ENCODE results near the gene LGR6. TPM values are rescaled to one million over a fixed set of nuclear protein-coding genes. Genes with fewer than 3 reads are reported as not detected.
"Not testable (repeated sequence)": the region's sequence is repeated elsewhere in the genome, so short reads cannot be mapped to it uniquely, and the experiment has no call there.

LGR6 gene
- total RNA-seq, 2 donors from 2014 or later: 5.8 to 5.9 TPM

DNA sequence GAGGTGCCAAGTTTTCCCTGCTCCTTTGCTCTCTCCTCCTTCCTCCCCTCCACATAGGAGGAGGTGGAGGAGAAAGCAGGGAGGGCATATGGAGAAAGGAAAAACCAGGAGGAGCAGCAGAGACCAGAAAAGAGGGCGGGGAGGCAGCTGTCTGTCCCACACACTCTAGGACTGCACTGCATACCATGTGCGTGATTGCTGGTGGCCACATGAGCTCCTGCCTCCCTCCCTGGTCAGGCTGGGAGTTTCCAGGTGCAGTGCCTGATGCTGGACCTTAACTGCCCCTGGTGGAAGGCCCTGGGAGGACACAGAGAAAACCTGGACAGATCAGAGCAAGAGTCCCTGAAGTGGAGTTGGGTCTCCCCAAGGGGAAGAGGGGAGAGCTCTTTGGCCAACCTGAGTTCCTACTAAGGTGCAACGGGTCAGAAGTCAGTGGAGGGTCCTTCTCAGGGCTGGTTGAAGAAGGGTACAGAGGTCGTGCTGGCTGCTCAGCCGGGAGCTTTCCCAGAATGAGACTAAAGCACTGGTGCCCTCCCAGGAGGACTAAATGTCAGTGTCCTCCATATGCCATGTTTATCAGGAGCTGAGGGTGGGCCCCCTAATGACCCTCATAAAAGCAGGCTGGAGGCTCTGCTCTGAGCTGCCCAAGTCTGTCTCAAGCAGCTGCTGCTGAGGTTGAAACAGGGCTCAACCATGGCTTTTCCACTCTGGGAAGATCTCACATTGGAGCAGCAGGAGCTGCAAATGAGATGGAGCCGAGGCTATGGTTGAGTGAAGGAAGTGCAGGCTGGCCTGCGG, 3.5 kb upstream of the LGR6 start:
- H3K27me3 Mint-ChIP-seq: peaks cover 0 to 8% of the 10 kb centered on the region in 2 donors
- no peaks in the 10 kb centered on the region for H3K36me3 Mint-ChIP-seq
- ATAC-seq: no peak
- DNase-seq (ENCODE audit: low spot score): no peak
- H3K4me1 Mint-ChIP-seq (ENCODE audit: low read depth in 2 of 2): peaks cover 4 to 13% of the 10 kb centered on the region in 2 donors
- H3K9me3 Mint-ChIP-seq: no peaks in the 10 kb centered on the region
- H3K4me3 Mint-ChIP-seq: no peak overlapping the region
- H3K27ac Mint-ChIP-seq: no peak overlapping the region

DNA sequence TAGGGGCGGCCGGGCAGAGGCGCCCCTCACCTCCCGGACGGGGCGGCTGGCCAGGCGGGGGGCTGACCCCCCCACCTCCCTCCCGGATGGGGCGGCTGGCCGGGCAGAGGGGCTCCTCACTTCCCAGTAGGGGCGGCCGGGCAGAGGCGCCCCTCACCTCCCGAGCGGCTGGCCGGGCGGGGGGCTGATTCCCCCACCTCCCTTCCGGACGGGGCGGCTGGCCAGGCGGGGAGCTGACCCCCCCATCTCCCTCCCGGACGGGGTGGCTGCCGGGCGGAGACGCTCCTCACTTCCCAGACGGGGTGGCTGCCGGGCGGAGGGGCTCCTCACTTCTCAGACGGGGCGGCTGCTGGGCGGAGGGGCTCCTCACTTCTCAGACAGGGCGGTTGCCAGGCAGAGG, 2.2 kb upstream of the LGR6 start:
- H3K4me1 Mint-ChIP-seq (ENCODE audit: low read depth in 2 of 2): peaks cover 4 to 22% of the 10 kb centered on the region in 2 donors
- not testable (repeated sequence) for H3K4me3 Mint-ChIP-seq, H3K27ac Mint-ChIP-seq, H3K36me3 Mint-ChIP-seq, ATAC-seq, H3K9me3 Mint-ChIP-seq
- H3K27me3 Mint-ChIP-seq: peaks cover 0 to 11% of the 10 kb centered on the region in 2 donors
- DNase-seq (ENCODE audit: low spot score): peak; percentile 3

GRCh38 chr1:202192770-202193613, 607 bp upstream of the LGR6 start:
- H3K36me3 Mint-ChIP-seq: no peaks in the 10 kb centered on the region
- DNase-seq (ENCODE audit: low spot score): no peak
- ATAC-seq: peak in 1 of 2 donors; percentile 72
- peaks cover 14 to 38% of the 10 kb centered on the region in 2 donors for H3K4me1 Mint-ChIP-seq (ENCODE audit: low read depth in 2 of 2)
- no peaks in the 10 kb centered on the region for H3K9me3 Mint-ChIP-seq
- H3K27ac Mint-ChIP-seq: no peak overlapping the region
- peak overlapping the region; percentile 70 for H3K4me3 Mint-ChIP-seq
- peaks cover 0 to 11% of the 10 kb centered on the region in 2 donors for H3K27me3 Mint-ChIP-seq

DNA sequence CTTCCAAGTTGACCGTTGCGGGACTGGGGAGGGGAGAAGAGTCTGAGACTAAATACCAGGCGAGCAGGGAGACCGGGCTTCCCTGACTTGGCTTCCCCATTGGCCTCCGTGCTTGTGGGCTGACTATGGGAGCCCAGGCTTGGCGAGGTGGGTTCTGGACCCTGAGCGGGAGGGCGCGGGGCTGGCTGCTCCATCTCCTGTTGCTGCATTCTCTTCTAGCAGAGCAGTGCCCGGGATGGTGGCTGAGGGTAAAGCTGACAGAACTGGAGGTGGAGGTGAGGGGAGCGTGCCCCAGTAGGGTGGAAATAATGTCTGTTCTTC, 689 bp downstream of the LGR6 start:
- Mint-ChIP-seq H3K9me3 (no peaks in the 10 kb centered on the region), H3K4me3 (peak overlapping the region; percentile 65), H3K4me1 (ENCODE audit: low read depth in 2 of 2) (peaks cover 27 to 50% of the 10 kb centered on the region in 2 donors), H3K36me3 (no peaks in the 10 kb centered on the region), H3K27me3 (peaks cover 0 to 11% of the 10 kb centered on the region in 2 donors), H3K27ac (peak overlapping the region; percentile 26 to 29)
- no peak for DNase-seq (ENCODE audit: low spot score)
- no peak for ATAC-seq

DNA sequence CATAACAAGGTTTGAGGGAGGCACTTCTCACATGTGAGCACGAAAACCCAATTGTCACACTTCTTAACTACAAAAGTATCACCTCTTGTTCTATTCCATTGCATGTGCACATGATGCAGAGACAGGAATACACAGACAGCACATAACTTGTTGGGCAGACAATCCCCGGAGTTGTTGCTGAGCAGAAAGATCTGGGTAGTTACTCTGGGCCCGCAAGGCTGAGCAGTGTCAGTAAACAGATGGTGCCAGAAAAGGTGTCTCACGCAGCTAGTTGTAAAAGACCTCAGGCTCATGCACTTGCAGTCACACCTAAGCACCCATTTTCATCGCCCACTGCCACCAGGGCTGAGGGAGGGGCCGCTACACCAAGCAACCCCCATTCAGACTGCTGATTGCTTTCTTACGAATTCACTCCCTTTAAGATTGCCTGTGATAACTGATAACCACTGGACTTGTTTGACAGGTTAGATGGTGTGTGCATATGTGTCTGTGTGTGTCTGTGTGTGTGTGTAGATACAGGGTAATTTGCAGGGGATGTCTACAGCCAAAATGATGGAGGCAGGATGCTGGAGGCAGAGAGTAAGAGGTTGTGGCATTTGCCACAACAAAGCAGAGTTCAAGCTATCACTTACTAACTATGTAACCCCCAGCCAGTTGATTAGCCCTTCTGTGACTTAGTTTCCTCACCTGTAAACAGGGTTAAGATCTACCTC, 4.2 kb downstream of the LGR6 start:
- Mint-ChIP-seq H3K4me1 (ENCODE audit: low read depth in 2 of 2) (peaks cover 44 to 76% of the 10 kb centered on the region in 2 donors), H3K4me3 (peak overlapping the region; percentile 57), H3K27me3 (peaks cover 0 to 11% of the 10 kb centered on the region in 2 donors), H3K9me3 (no peaks in the 10 kb centered on the region), H3K36me3 (no peaks in the 10 kb centered on the region), H3K27ac (peak overlapping the region; percentile 24 to 30)
- DNase-seq (ENCODE audit: low spot score) (no peak), ATAC-seq (peak; percentile 41 to 51)

- H3K27me3 Mint-ChIP-seq: peaks cover 0 to 11% of the 10 kb centered on the region in 2 donors
- H3K9me3 Mint-ChIP-seq: no peaks in the 10 kb centered on the region
- H3K4me1 Mint-ChIP-seq (ENCODE audit: low read depth in 2 of 2): peaks cover 43 to 77% of the 10 kb centered on the region in 2 donors
- DNase-seq (ENCODE audit: low spot score) (no peak), ATAC-seq (no peak)
- peak overlapping the region; percentile 57 for H3K4me3 Mint-ChIP-seq
- H3K36me3 Mint-ChIP-seq: no peaks in the 10 kb centered on the region
- H3K27ac Mint-ChIP-seq: peak overlapping the region; percentile 24 to 30
Measured at GRCh38 chr1:202198366-202198724, 4.7 kb downstream of the LGR6 start.

- Mint-ChIP-seq H3K4me1 (ENCODE audit: low read depth in 2 of 2) (peaks cover 40 to 72% of the 10 kb centered on the region in 2 donors), H3K4me3 (no peak overlapping the region), H3K9me3 (no peaks in the 10 kb centered on the region), H3K27ac (peak overlapping the region; percentile 24 to 30), H3K27me3 (peaks cover 0 to 8% of the 10 kb centered on the region in 2 donors), H3K36me3 (no peaks in the 10 kb centered on the region)
- ATAC-seq: no peak
- no peak for DNase-seq (ENCODE audit: low spot score)
Measured at GRCh38 chr1:202199040-202199889, 5.7 kb downstream of the LGR6 start.

- H3K27ac Mint-ChIP-seq: peak overlapping the region in 1 of 2 donors; percentile 79
- peaks cover 40 to 67% of the 10 kb centered on the region in 2 donors for H3K4me1 Mint-ChIP-seq (ENCODE audit: low read depth in 2 of 2)
- no peak overlapping the region for H3K4me3 Mint-ChIP-seq
- ATAC-seq: no peak
- peaks cover 0 to 3% of the 10 kb centered on the region in 2 donors for H3K27me3 Mint-ChIP-seq
- no peaks in the 10 kb centered on the region for H3K36me3 Mint-ChIP-seq
- DNase-seq (ENCODE audit: low spot score): no peak
- H3K9me3 Mint-ChIP-seq: no peaks in the 10 kb centered on the region
Measured at GRCh38 chr1:202200112-202200548, 6.5 kb downstream of the LGR6 start.

- ATAC-seq (no peak), DNase-seq (ENCODE audit: low spot score) (no peak)
- Mint-ChIP-seq H3K4me1 (ENCODE audit: low read depth in 2 of 2) (peaks cover 40 to 63% of the 10 kb centered on the region in 2 donors), H3K27me3 (no peaks in the 10 kb centered on the region), H3K4me3 (peak overlapping the region; percentile 65), H3K36me3 (no peaks in the 10 kb centered on the region), H3K9me3 (no peaks in the 10 kb centered on the region), H3K27ac (peak overlapping the region; percentile 75 to 79)
Measured at GRCh38 chr1:202200669-202201068, 7.1 kb downstream of the LGR6 start.

DNA sequence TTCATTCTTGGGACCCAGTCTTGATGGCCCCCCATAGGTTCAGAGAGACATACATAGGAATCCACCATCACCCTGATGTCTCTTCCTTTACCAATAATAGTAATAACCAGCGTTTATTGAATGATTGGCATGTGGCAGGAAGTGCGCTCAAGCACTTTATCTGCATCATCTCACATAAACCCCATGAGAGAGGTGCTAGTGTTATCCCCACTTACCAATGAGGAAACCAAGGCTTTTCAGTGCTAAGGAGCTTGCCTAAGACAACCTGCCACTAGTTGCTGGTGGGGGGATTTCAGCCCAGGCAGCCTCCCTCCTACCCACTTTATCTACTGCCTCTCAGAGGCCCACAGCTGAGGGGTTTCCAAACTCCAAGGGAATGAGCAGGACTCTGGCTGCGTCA, 7.7 kb downstream of the LGR6 start:
- Mint-ChIP-seq H3K27me3 (no peaks in the 10 kb centered on the region), H3K4me3 (peak overlapping the region; percentile 65), H3K4me1 (ENCODE audit: low read depth in 2 of 2) (peaks cover 40 to 58% of the 10 kb centered on the region in 2 donors), H3K36me3 (no peaks in the 10 kb centered on the region), H3K27ac (peak overlapping the region; percentile 75 to 79), H3K9me3 (no peaks in the 10 kb centered on the region)
- DNase-seq (ENCODE audit: low spot score) (no peak), ATAC-seq (peak; percentile 51 to 65)

- Mint-ChIP-seq H3K27ac (peak overlapping the region; percentile 75 to 79), H3K4me3 (peak overlapping the region; percentile 65), H3K36me3 (no peaks in the 10 kb centered on the region), H3K27me3 (no peaks in the 10 kb centered on the region), H3K9me3 (no peaks in the 10 kb centered on the region), H3K4me1 (ENCODE audit: low read depth in 2 of 2) (peaks cover 40 to 52% of the 10 kb centered on the region in 2 donors)
- no peak for ATAC-seq
- DNase-seq (ENCODE audit: low spot score): no peak
Measured at GRCh38 chr1:202201971-202202370, 8.4 kb downstream of the LGR6 start.

DNA sequence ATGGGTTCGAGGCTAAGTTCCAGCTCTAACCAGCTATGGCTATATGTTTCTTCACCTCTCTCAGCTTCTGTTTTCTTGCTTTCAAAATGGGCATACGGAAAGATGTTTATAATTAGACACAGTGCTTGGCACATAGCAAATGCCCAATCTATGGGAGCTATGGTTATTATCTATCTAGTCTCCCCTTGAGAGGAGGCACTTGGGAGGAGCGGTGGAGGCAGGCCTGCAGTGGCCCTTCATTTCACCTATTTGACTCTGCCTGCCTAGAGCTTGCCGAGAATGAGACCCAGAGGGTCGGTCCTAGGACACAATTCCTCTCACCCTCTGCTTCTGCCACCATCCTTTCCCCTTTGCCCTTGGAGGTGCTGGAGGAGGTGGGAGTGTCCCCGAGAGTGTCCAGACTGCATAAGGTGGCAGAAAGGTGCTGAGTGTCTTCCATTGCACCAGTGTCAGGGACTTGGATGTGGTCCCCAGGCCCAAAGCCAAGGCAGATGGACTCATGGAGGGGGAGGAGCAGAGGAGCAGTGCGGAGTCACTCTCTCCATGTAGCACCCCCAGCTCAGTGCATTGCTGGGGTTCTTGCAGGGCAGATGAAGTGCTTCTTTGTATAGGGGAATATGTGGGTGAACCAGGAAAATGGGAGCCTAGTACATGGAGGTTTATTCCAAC, 9.0 kb downstream of the LGR6 start:
- Mint-ChIP-seq H3K9me3 (no peaks in the 10 kb centered on the region), H3K27me3 (no peaks in the 10 kb centered on the region), H3K4me3 (no peak overlapping the region), H3K36me3 (no peaks in the 10 kb centered on the region), H3K27ac (peak overlapping the region; percentile 22 to 75), H3K4me1 (ENCODE audit: low read depth in 2 of 2) (peaks cover 33 to 46% of the 10 kb centered on the region in 2 donors)
- ATAC-seq (no peak), DNase-seq (ENCODE audit: low spot score) (no peak)

Data from natural killer cell treated with Interleukin-12 subunit alpha and Interleukin-12 subunit beta and Interleukin-15 and Interleukin-18, amount 100 ng/mL, for 72 hours (primary cell).